ENCODE data around the gene PTPN9. TPM values are rescaled to one million over a fixed set of nuclear protein-coding genes. Genes with fewer than 3 reads are reported as not detected.
A peak's percentile ranks its signal among the peaks of the same experiment; 100 is the strongest.

Gene PTPN9
- total and polyA plus RNA-seq, 2 of the 13 experiments (the other 11 are each of a cell fraction or from before 2014, with no cell fraction given) = 16.6 to 19.9 TPM

GRCh38 chr15:75453703-75454470, 125.2 kb downstream of the PTPN9 start (continued):
- TF ChIP-seq ZBTB34 (CRISPR knock-in tag; IDR thresholded peaks at IDR 0.05) (no peak), ZNF3 (CRISPR knock-in tag; IDR thresholded peaks at IDR 0.05) (no peak), HOXD1 (CRISPR knock-in tag; IDR thresholded peaks at IDR 0.05) (0 out of 2 replicates have a peak, but pooled peaks have one; percentile 50), GATAD1 (CRISPR knock-in tag; IDR thresholded peaks at IDR 0.05) (peak; percentile 84), MTF2 (CRISPR knock-in tag; IDR thresholded peaks at IDR 0.05; ENCODE audit: borderline replicate concordance) (no peak), NR2C2 (CRISPR knock-in tag; IDR thresholded peaks at IDR 0.05; ENCODE audit: borderline replicate concordance) (peak; percentile 64; the same call in 1 of the 2 replicates), BHLHE40 (IDR thresholded peaks at IDR 0.05; ENCODE audit: low read length) (0 out of 2 replicates have a peak, but pooled peaks have one; percentile 10), SYNCRIP (IDR thresholded peaks at IDR 0.05; ENCODE audit: insufficient read depth, low read depth, low read length) (no peak), RNF2 (conservative IDR thresholded peaks at IDR 0.05; ENCODE audit: low read depth) (peak; percentile 75), ZNF615 (CRISPR knock-in tag; IDR thresholded peaks at IDR 0.05; ENCODE audit: borderline replicate concordance) (no peak), ELF3 (CRISPR knock-in tag; IDR thresholded peaks at IDR 0.05) (peak; percentile 88), ZKSCAN1 (IDR thresholded peaks at IDR 0.05; ENCODE audit: low read length) (no peak), ZNF543 (CRISPR knock-in tag; IDR thresholded peaks at IDR 0.05) (0 out of 2 replicates have a peak, but pooled peaks have one; percentile 35), ZNF430 (CRISPR knock-in tag; IDR thresholded peaks at IDR 0.05) (peak; percentile 97), CREB1 (IDR thresholded peaks at IDR 0.05) (peak; percentile 86), CREB1 (CRISPR knock-in tag; IDR thresholded peaks at IDR 0.05) (peak; percentile 94), ZBTB38 (CRISPR knock-in tag; IDR thresholded peaks at IDR 0.05) (no peak; the same call in 1 of the 2 replicates), ZNF569 (CRISPR knock-in tag; IDR thresholded peaks at IDR 0.05; ENCODE audit: borderline replicate concordance) (no peak), CREM (IDR thresholded peaks at IDR 0.05) (peak; percentile 75), CREM (CRISPR knock-in tag; IDR thresholded peaks at IDR 0.05) (no peak), ZNF101 (CRISPR knock-in tag; IDR thresholded peaks at IDR 0.05; ENCODE audit: borderline replicate concordance, low read depth) (no peak), ZNF180 (CRISPR knock-in tag; IDR thresholded peaks at IDR 0.05; ENCODE audit: borderline replicate concordance, low read depth) (no peak), TSC22D2 (CRISPR knock-in tag; IDR thresholded peaks at IDR 0.05; ENCODE audit: borderline replicate concordance) (no peak; the same call in 1 of the 2 replicates), PCBP2 (optimal IDR thresholded peaks at IDR 0.05; ENCODE audit: low read depth, low read length, poor library complexity, severe bottlenecking) (no peak), SALL2 (CRISPR knock-in tag; IDR thresholded peaks at IDR 0.05) (no peak; the same call in 1 of the 2 replicates), ARNT2 (CRISPR knock-in tag; IDR thresholded peaks at IDR 0.05; ENCODE audit: low read depth) (peak; percentile 73; the same call in 1 of the 2 replicates), MLLT10 (CRISPR knock-in tag; IDR thresholded peaks at IDR 0.05) (no peak)

Measured in HepG2 (cell line).